Cardiac muscle cell (in vitro differentiated cells and primary cell): ENCODE measurements around the gene EFNA5. TPM values are rescaled to one million over a fixed set of nuclear protein-coding genes. Genes with fewer than 3 reads are reported as not detected.

ENCODE experiments used
- DNase-seq, 2 donors: peaks; one replicate each; pipeline versions ENCODE4 v3.0.0 to v3.0.0-alpha.2; 2010 to 2017; ENCODE audit warnings: low read depth in 1 of 2, low spot score in 1 of 2
- H3K27ac ChIP-seq: fragments of 200-600 bp; sonication (generic); 2 replicates; pipeline ENCODE4 v1.5.1; 2016
- H3K27me3 ChIP-seq: fragments of 200-600 bp; sonication (generic); 2 replicates; pipeline ENCODE4 v1.6.0; 2016; ENCODE audit warnings: control low read depth
- H3K36me3 ChIP-seq: fragments of 200-600 bp; sonication (generic); 2 replicates; pipeline ENCODE4 v1.5.1; 2016; ENCODE audit warnings: control low read depth
- H3K4me1 ChIP-seq: fragments of 200-600 bp; sonication (generic); 2 replicates; pipeline ENCODE4 v1.8.1; 2017; ENCODE audit warnings: low read depth, mild to moderate bottlenecking, mixed run types
- H3K4me3 ChIP-seq: fragments of 200-600 bp; sonication (generic); 2 replicates; pipeline ENCODE4 v1.5.1; 2016; ENCODE audit warnings: mild to moderate bottlenecking
- H3K9me3 ChIP-seq: fragments of 200-600 bp; sonication (generic); 2 replicates; pipeline ENCODE4 v1.5.1; 2017; ENCODE audit warnings: low read depth, mild to moderate bottlenecking, control low read depth
- polyA plus RNA-seq: library from polyadenylated mRNA; unstranded; fragments of >200 nt; fragmentation: Nextera tagmentation; extraction: Ambion mirVana; gene quantifications from 2 replicates; pipeline ENCODE4 v1.2.1, GENCODE V29; 2016
- total RNA-seq: library from RNA; depleted of rRNA; stranded (reverse); fragments of >200 nt; gene quantifications from 2 replicates; pipeline ENCODE4 v1.2.3, GENCODE V29; 2016
- TF ChIP-seq, protein P1 (sequence below): IDR thresholded peaks from 2 replicates; pipeline ENCODE4 v1.5.1; 2012; ENCODE audit warnings: low read depth, mild to moderate bottlenecking, low read length

The EFNA5 gene
- total and polyA plus RNA-seq, 2 experiments from 2014 or later = 4.5 to 12.0 TPM

DNA sequence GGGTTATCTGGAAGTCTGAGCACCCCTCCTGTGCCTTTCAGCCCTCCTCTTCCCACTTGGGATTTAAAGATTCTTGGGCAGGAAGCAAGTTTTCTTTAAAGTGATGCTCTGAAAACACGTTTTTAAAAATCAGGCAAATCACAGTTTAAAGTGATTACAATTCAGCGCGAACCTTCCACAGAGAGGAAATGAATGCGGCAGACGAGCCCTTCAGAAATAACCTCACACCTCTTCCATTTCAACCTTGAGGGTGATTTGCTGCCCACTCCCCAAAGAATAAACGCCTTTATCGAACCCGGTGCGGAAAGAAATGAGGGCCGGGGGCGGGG is 2.3 kb upstream of the EFNA5 start:
- no peak overlapping the region for H3K27ac ChIP-seq
- peaks cover 8% of the 10 kb centered on the region for H3K4me1 ChIP-seq
- peak overlapping the region; percentile 73 for H3K4me3 ChIP-seq
- no peaks in the 10 kb centered on the region for H3K9me3 ChIP-seq
- no peaks in the 10 kb centered on the region for H3K36me3 ChIP-seq
- H3K27me3 ChIP-seq = peaks cover 31% of the 10 kb centered on the region
- peak in 1 of 2 donors; percentile 44 for DNase-seq
- TF ChIP-seq, protein P1, sequence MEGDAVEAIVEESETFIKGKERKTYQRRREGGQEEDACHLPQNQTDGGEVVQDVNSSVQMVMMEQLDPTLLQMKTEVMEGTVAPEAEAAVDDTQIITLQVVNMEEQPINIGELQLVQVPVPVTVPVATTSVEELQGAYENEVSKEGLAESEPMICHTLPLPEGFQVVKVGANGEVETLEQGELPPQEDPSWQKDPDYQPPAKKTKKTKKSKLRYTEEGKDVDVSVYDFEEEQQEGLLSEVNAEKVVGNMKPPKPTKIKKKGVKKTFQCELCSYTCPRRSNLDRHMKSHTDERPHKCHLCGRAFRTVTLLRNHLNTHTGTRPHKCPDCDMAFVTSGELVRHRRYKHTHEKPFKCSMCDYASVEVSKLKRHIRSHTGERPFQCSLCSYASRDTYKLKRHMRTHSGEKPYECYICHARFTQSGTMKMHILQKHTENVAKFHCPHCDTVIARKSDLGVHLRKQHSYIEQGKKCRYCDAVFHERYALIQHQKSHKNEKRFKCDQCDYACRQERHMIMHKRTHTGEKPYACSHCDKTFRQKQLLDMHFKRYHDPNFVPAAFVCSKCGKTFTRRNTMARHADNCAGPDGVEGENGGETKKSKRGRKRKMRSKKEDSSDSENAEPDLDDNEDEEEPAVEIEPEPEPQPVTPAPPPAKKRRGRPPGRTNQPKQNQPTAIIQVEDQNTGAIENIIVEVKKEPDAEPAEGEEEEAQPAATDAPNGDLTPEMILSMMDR = no peak

DNA sequence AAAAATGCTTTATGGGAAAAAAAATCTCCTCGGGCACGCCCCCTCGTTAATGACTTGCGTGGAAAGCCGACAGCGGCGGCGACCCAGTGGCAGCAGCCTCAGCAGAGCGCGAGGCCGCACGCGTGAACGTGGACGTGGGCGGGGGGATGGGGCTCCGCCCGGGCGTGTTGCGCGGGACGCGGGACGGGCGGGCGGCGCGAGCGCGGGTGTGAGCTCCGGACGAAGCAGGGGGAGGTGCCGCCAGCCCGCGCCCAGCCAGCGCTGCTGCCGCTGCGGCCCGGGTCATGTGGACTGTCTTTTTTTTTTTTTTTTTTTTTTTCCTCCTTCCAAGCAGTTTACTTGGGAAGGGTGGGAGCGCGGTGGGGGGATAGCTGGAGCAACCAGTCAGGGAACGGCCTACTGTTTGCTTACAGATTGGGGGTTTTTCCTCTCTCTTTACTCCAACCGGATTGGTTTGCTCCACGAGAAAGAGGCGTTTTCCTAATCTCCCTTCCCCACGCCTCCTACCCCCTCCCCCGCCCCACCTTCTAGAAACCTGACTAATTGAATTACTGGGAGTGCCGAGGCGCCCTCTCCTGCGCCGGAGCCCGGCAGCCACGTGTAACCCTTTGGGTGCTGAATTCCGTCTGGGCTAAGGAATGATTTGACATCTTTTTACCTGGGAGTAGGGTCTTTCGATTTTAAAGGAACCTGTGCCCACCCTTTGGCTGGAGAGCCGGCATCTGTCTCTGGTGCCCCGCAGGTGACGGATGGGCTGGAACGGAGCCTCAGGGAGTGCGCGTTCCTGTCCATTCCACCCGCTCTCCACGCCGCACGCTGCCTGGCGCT is 1.7 kb upstream of the EFNA5 start:
- H3K9me3 ChIP-seq = no peaks in the 10 kb centered on the region
- H3K4me1 ChIP-seq = peaks cover 9% of the 10 kb centered on the region
- H3K27ac ChIP-seq = no peak overlapping the region
- DNase-seq = peak; percentile 95 to 98
- H3K27me3 ChIP-seq = peaks cover 31% of the 10 kb centered on the region
- H3K36me3 ChIP-seq = no peaks in the 10 kb centered on the region
- peak overlapping the region; percentile 73 for H3K4me3 ChIP-seq
- TF ChIP-seq, protein P1 = no peak

GRCh38 chr5:107671742-107672210 is 1.0 kb upstream of the EFNA5 start:
- Histone ChIP-seq H3K4me3 (peak overlapping the region; percentile 73), H3K27ac (peak overlapping the region; percentile 0), H3K9me3 (no peaks in the 10 kb centered on the region), H3K4me1 (peaks cover 9% of the 10 kb centered on the region), H3K27me3 (peaks cover 31% of the 10 kb centered on the region), H3K36me3 (no peaks in the 10 kb centered on the region)
- peak; percentile 29 to 61 for DNase-seq
- TF ChIP-seq, protein P1 = no peak

- Histone ChIP-seq H3K9me3 (no peaks in the 10 kb centered on the region), H3K4me1 (peaks cover 9% of the 10 kb centered on the region), H3K27me3 (peaks cover 25% of the 10 kb centered on the region), H3K36me3 (no peaks in the 10 kb centered on the region), H3K27ac (no peak overlapping the region), H3K4me3 (peak overlapping the region; percentile 73)
- TF ChIP-seq, protein P1 = no peak
- peak; percentile 48 to 66 for DNase-seq
These were observed 428 bp downstream of the EFNA5 start for GRCh38 chr5:107670087-107670931.

DNA sequence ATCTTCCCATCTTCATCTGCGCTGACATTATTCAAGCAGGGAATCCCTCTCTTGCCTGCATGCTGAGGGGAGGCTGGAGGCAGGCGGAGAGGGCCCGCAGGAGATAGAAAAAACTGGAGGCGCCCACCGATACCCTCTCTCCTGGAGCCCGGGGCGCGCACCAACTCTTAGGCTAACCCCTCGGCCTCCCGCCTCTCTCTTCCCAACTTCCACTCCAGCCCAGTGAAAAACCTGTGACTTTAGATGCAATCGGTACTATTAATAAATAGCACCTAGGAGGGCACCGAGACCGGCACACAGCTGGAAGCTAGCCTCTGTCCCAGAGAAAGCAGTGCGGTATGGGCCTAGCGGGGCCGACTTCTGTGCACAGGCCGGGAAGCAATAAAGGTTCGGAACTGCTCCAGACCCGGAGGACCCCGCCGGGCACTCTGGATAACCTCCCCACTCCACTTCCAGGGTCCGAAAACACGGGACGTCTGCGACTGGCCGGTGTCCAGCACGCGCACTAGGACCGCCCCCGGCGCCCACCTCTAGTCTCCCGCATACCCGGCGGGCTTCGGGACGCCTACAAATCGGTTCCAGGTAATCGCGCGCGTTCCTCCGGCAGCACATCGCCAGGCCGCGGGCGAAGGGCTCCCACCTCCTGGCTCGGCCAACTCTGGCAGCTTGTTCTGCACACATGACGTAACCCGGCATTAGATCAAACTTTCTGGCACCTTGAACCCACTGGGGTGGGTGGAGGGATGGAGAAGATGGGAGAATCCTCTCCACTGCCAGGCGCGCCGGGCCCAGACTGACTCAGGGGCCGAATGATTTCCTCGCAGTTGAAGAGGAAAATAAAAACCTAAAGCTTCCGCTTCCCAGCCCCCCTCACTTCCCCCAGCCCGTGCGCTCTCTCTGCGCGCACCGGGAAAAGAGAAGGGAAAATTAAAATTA is 1.4 kb downstream of the EFNA5 start:
- H3K27ac ChIP-seq = no peak overlapping the region
- H3K9me3 ChIP-seq = no peaks in the 10 kb centered on the region
- H3K27me3 ChIP-seq = peaks cover 16% of the 10 kb centered on the region
- peak; percentile 59 to 63 for DNase-seq
- H3K4me1 ChIP-seq = peaks cover 9% of the 10 kb centered on the region
- TF ChIP-seq, protein P1 = no peak
- no peaks in the 10 kb centered on the region for H3K36me3 ChIP-seq
- peak overlapping the region; percentile 73 for H3K4me3 ChIP-seq
